Kidney glomerular epithelial cell (primary cell): ENCODE results near the gene KIF25.
"Not testable (repeated sequence)": the region's sequence is repeated elsewhere in the genome, so short reads cannot be mapped to it uniquely, and the experiment has no call there.

Experiments
- DNase-seq: peaks from one replicate; lab custom pipeline; 2025; lab: John Stamatoyannopoulos, UW

The KIF25 gene

GRCh38 chr6:167995731-167996151 lies 1.7 kb upstream of the KIF25 start:
- no peak for DNase-seq

GRCh38 chr6:167996424-167997199 lies 859 bp upstream of the KIF25 start:
- no peak for DNase-seq

- DNase-seq = peak; percentile 7
Observed at GRCh38 chr6:167998215-167998614, 744 bp downstream of the KIF25 start.

- DNase-seq = no peak
Observed at GRCh38 chr6:168000198-168001028, 2.9 kb downstream of the KIF25 start.

GRCh38 chr6:168001029-168001332 lies 3.5 kb downstream of the KIF25 start:
- DNase-seq = no peak

GRCh38 chr6:168001514-168001913 lies 4.0 kb downstream of the KIF25 start:
- not testable (repeated sequence) for DNase-seq

GRCh38 chr6:168002804-168003203 lies 5.3 kb downstream of the KIF25 start:
- no peak for DNase-seq

- DNase-seq = no peak
Observed at GRCh38 chr6:168004023-168004422, 6.6 kb downstream of the KIF25 start.

GRCh38 chr6:168004945-168005344 lies 7.5 kb downstream of the KIF25 start:
- DNase-seq = no peak

- no peak for DNase-seq
Observed at GRCh38 chr6:168005796-168006195, 8.3 kb downstream of the KIF25 start.

- DNase-seq = peak; percentile 100
Observed at GRCh38 chr6:168007592-168008338, 10.3 kb downstream of the KIF25 start.

- peak; percentile 4 for DNase-seq
Observed at GRCh38 chr6:168009331-168009730, 11.9 kb downstream of the KIF25 start.

- DNase-seq = no peak
Observed at GRCh38 chr6:168011291-168011690, 13.8 kb downstream of the KIF25 start.

- no peak for DNase-seq
Observed at GRCh38 chr6:168012431-168013249, 15.2 kb downstream of the KIF25 start.

GRCh38 chr6:168013250-168013915 lies 15.9 kb downstream of the KIF25 start:
- no peak for DNase-seq

- DNase-seq = no peak
Observed at GRCh38 chr6:168014428-168014827, 17.0 kb downstream of the KIF25 start.

- DNase-seq = no peak
Observed at GRCh38 chr6:168015009-168015408, 17.5 kb downstream of the KIF25 start.

GRCh38 chr6:168015482-168016175 lies 18.2 kb downstream of the KIF25 start:
- no peak for DNase-seq

GRCh38 chr6:168016176-168016620 lies 18.7 kb downstream of the KIF25 start:
- no peak for DNase-seq

GRCh38 chr6:168016721-168017525 lies 19.5 kb downstream of the KIF25 start:
- DNase-seq = no peak
